HG02970 (cell line): ENCODE results near the gene GALM.
A peak's percentile ranks its signal among the peaks of the same experiment; 100 is the strongest.
"Not testable (repeated sequence)": the region's sequence is repeated elsewhere in the genome, so short reads cannot be mapped to it uniquely, and the experiment has no call there.

Experiments
- ATAC-seq: cut with Tn5 transposase; IDR thresholded peaks from one replicate; pipeline ENCODE4 v1.9.1; 2021; ENCODE audit warnings: mild to moderate bottlenecking, moderate library complexity, moderate number of reproducible peaks; ENCODE audit not compliant: unreplicated experiment, low FRiP score

The GALM gene

GRCh38 chr2:38737000-38737698 is 71.2 kb downstream of the GALM start:
- ATAC-seq, result not testable (repeated sequence)

GRCh38 chr2:38737925-38738324 is 72.0 kb downstream of the GALM start:
- no peak for ATAC-seq

DNA sequence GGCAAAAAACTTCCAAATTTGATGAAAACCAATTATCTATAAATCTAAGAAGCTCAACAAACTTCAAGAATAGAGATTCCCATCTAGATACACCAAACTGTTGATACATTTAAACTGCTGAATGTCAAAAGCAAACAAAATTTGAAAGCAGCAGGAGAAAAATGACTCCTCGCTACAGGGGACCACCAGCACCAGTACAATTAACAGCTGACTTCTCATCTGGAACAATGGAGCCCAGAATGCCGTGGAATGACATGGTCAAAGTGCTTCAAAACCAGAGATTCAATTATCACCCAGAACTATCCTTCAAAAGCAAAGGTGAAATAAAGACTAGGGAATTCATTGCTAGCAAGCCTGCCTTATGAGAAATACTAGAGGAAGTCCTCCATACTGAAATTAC is 73.6 kb downstream of the GALM start:
- ATAC-seq, result no peak

DNA sequence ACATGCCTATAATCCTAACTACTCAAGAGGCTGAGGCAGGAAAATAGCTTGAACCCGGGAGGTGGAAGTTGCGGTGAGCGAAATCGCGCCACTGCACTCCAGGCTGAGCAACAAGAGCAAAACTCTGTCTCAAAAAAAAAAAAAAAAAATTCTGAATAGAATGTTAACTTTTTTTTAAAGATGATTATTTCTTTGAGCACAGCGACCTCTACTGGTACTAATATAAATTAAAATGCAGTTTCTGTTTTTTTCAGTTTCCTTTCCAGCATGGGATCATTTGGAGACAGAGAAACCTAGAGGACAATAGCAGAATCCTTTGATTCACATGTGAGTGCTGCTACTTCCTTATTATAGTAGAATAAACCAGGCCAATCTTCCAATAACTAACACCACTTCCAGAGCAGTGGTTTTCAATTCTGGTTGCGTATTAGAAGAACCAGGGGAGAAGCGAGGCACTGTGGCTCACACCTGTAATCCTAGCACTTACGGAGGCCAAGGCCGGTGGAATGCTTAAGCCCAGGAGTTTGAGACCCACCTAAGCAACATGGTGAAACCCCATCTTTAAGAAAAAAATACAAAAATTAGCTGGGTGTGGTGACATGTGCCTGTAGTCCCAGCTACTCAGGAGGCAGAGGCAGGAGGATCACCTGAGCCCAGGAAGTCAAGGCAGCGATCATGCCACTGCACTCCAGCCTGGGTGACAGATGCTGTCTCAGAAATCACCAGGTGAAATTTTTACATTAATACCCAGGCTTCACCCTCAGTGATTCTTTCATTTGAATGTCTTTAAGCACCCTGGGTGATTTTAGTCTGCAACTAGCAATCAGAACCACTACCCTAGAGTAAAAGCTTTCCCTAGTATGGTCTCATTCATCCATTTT is 75.2 kb downstream of the GALM start:
- ATAC-seq, result no peak

GRCh38 chr2:38742797-38743559 is 77.1 kb downstream of the GALM start:
- ATAC-seq, result no peak

DNA sequence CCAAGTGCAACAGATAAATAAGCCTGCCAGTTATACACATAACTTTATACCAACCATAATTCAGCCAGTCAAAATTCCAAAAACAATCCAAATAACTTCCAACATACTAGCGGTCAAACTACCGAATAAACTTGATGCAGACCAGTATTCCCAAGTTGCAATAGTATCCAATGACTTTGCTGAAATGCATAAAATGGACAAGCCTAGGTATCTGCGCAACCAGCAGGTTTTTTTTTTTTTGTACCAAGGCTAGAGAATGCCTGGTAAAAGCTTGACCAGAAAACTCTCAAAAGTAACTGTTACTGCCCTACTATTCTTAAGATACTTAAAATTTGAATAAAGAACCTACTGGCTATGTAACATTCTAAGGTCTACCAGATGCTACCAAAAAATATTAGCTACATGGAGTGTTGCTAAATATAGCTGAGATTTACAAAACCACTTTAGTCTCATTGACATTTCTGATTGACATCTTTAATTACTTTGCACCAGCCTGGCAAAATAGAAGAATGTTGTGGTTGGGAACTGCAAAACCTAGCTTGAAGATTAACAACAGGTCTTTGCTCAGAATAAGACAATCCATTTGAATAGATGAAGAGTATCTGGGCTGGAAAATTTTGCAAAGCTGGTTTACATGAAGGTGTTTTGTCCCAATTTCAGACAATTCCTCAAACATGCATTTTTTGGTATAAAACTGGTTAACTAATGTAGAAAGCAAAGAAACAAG is 77.9 kb downstream of the GALM start:
- no peak for ATAC-seq

GRCh38 chr2:38744399-38744780 is 78.5 kb downstream of the GALM start:
- no peak for ATAC-seq

DNA sequence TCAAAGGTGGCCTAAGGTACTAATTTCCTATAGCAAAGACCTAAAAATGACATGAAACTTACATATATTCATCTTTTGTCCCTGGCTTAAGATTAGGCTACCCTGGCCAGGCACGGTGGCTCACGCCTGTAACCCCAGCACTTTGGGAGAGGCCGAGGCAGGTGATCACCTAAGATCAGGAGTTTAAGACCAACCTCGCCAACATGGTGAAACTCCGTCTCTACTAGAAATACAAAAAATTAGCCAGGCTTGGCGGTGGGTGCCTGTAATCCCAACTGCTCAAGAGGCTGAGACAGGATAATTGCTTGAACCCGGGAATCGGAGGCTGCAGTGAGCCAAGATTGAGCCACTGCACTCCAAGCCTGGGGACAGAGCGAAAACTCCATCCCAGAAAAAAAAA is 79.4 kb downstream of the GALM start:
- ATAC-seq, result no peak

DNA sequence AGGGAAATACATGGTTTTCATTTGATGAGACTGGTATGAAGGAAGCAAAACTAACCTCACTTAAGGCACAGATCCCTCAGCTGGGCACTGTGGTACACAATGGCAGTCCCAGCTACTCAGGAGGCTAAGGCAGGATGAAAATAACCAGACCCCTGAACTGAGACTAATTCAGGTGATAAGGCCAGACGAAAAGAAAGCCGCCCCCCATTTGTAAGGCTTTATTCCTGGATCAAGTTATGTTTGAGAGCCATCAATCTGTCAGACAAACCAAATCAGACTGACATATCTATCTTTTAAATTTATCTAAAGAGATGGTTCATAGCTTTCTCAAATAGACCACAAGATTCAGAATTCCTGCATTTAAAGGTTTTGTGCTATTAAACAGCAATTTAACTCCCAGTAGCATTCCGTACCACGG is 81.1 kb downstream of the GALM start:
- no peak for ATAC-seq

DNA sequence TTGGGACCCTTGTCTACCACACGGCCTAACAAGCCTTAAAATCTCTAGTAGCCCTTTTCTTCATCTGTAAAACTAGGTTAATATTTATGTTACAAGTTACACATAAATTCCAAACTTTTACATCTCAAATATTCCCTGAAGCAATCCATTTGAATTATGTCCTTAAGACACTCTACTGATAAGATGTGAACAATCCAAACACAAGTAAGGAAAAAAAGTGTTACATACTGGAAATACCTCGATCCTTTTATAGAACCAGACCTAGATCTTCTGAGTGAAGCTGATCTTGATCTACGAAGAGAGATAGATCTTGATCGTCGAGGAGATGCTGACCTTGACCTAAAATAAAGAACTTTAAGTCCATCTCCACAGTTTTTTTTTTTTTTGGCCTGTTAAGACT is 81.9 kb downstream of the GALM start:
- no peak for ATAC-seq

GRCh38 chr2:38748391-38748790 is 82.5 kb downstream of the GALM start:
- no peak for ATAC-seq

GRCh38 chr2:38748943-38749804 is 83.3 kb downstream of the GALM start:
- no peak for ATAC-seq

DNA sequence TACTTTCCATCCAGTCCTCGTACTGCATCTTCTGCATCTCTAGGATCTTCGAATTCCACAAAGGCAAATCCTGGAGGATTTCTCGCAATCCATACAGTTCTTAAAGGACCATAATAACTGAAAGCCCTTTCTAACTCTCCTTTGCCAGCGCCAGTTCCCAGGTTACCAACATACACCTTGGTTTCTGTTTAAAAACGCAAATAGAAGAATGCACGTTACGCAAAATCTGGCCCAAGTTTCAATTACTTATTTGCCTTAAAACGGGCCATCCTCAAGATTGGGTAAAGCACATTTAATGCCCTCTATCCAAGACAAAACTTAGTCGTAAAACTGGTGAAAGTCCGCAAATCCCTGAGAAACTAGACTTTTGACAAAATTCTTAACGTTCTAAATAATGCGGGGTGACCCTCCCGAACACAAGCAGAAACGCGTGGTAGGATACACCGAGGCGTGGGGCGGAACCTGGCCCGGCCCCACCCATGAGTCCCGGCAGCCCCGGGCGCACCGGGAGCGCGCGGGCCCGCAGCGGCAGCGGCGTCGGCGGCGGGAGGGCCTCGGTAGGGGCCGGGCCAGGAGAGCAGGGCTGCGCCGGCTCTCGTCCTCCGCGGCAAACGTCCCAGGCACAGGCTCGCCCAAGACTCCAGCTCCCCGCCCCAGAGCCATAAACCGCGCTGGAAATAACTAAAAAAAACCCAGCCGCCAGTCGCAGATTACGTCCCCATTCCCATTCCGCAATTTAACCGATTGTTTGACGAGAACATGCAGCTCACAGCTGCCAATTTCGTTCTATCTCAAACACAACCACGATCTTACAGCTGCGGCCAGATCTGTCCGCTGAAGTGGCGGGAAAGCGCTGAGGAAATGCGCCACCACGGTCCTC is 84.3 kb downstream of the GALM start:
- ATAC-seq, result peak; percentile 26

GRCh38 chr2:38750891-38751595 is 85.1 kb downstream of the GALM start, which contains the start of gene SRSF7:
Gene SRSF7 (minus strand): TSS chr2:38751361. CDS start chr2:38751256, 105 bp downstream.
- peak; percentile 86 for ATAC-seq

DNA sequence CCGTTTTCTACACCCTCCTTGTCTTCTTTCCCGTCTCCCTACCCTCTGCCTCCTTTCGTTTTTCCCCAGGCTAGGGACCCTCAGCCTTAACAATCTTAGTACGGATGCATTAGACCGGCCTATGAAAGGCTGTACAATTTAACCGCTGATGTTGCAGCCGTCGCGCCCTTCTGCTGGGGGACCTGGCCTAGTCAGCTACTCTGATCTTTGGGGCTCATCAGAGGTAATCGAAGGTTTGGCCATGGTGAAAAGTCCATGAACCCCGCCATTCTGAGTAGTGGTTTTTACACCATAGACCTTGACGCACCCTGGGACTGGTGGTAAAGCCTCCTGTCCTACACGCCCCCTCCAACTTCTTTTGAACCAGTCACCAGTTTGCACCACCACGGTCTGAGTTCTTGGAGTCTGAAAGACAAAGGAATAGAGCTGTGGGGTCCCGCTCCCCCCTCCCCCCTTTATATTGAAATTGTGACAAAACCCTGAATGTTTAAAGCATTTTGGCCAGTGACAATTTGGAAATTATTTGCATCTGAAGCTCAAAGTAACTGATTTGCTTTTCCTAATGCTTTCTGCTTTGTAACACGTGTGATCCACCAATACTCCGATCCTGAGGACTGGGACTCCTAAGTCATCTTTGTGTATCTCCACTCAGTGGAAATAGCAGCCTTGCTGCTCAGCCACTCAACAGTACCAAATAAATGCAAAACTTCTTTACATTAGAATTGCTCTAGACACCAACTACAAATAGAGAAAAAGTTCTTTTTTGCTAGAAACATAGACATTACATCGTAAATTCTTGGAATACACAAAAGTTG is 85.9 kb downstream of the GALM start:
- ATAC-seq, result no peak

GRCh38 chr2:38754049-38754448 is 88.1 kb downstream of the GALM start:
- no peak for ATAC-seq

GRCh38 chr2:38754506-38754905 is 88.6 kb downstream of the GALM start:
- ATAC-seq, result no peak
